ENCODE data around the gene INAFM2. TPM values are rescaled to one million over a fixed set of nuclear protein-coding genes. Genes with fewer than 3 reads are reported as not detected.

Gene INAFM2
- total and polyA plus RNA-seq, 2 donors (not counting 3 experiments of a cell fraction or from before 2014, with no cell fraction given): 10.4 to 24.1 TPM

DNA sequence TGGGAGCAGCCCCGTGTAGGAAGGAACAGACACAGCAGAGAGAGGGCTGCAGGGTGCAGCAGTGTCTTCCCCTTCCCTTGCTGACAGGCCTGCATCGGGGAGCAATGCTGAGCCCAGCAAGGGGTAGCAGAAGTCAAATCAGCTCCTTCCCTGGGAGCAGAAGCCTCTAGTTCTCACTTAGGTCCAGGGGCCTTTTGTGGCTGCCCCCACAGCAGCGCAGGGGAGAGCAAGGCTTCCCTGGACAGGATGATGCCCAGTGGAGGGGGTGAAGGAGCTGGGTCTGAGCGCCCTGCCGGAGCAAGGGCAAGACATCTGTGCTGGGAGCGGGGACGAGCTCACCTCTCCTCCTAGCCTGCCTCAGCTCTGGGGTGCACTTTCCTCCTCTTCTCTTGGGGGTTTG is 16.6 kb upstream of the INAFM2 start:
- Histone ChIP-seq H4K20me1 (replicated peaks; ENCODE audit: control insufficient read depth, extremely low read depth, insufficient read depth, low read length) (no peaks in the 10 kb centered on the region), H3K27ac (ENCODE audit: insufficient read depth, low read depth, low read length) (no peak overlapping the region), H3K9ac (replicated peaks; ENCODE audit: extremely low read depth, insufficient read depth, low read length) (no peak overlapping the region), H3K4me3 (replicated peaks in 1 of 3; ENCODE audit: insufficient read depth in 1 of 3, low read depth in 1 of 3, low read length in 3 of 3) (no peak overlapping the region), H3K9me1 (replicated peaks; ENCODE audit: control insufficient read depth, extremely low read depth, insufficient read depth, low read length) (no peaks in the 10 kb centered on the region), H2AFZ (ENCODE audit: low read depth, low read length) (no peak overlapping the region), H3K36me3 (ENCODE audit: control insufficient read depth in 2 of 2, extremely low read depth in 1 of 2, insufficient read depth in 2 of 2, low read length in 2 of 2) (no peaks in the 10 kb centered on the region), H3K9me3 (replicated peaks; ENCODE audit: control insufficient read depth, insufficient read depth, low read length) (no peaks in the 10 kb centered on the region), H3K4me1 (ENCODE audit: control insufficient read depth, extremely low read depth, insufficient read depth, low read length) (no peaks in the 10 kb centered on the region), H3K4me2 (ENCODE audit: insufficient read depth, low read length) (no peak overlapping the region), H3K79me2 (ENCODE audit: control insufficient read depth, insufficient read depth, low read length) (no peaks in the 10 kb centered on the region), H3K27me3 (ENCODE audit: control insufficient read depth in 2 of 2, insufficient read depth in 2 of 2, low read length in 2 of 2) (peaks cover 4 to 5% of the 10 kb centered on the region in 2 experiments)
- intact Hi-C loops (cut with micrococcal nuclease): no loop called here
- dilution Hi-C loops (cut with MboI; ENCODE audit: extremely low pct_ligation_motif_present, low sequenced_read_pairs): no loop called here
- DNase-seq (ENCODE audit: low read depth, low spot score): no peak
- BruUV-seq (replicated peaks): no TSS peak
- FAIRE-seq: no peak
- ChIA-PET POLR2A (no interaction called here), CTCF (interaction anchor here (1.1 to 12.8 kb wide), 9 partner anchors 13 to 90 kb away, joined by 4 to 403 read pairs (median 12); partner anchors contain the start of genes ANKRD63 and INAFM2)
- TF ChIP-seq JUN (IDR thresholded peaks at IDR 0.05; ENCODE audit: borderline replicate concordance, insufficient read depth, insufficient read length, low read depth): no peak
- TF ChIP-seq, protein P1, sequence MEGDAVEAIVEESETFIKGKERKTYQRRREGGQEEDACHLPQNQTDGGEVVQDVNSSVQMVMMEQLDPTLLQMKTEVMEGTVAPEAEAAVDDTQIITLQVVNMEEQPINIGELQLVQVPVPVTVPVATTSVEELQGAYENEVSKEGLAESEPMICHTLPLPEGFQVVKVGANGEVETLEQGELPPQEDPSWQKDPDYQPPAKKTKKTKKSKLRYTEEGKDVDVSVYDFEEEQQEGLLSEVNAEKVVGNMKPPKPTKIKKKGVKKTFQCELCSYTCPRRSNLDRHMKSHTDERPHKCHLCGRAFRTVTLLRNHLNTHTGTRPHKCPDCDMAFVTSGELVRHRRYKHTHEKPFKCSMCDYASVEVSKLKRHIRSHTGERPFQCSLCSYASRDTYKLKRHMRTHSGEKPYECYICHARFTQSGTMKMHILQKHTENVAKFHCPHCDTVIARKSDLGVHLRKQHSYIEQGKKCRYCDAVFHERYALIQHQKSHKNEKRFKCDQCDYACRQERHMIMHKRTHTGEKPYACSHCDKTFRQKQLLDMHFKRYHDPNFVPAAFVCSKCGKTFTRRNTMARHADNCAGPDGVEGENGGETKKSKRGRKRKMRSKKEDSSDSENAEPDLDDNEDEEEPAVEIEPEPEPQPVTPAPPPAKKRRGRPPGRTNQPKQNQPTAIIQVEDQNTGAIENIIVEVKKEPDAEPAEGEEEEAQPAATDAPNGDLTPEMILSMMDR (IDR thresholded peaks at IDR 0.05; ENCODE audit: extremely low read depth in 1 of 2, insufficient read depth in 1 of 2, low read depth in 1 of 2, low read length in 2 of 2): no peak
- TF ChIP-seq POLR2AphosphoS5 (IDR thresholded peaks at IDR 0.05; ENCODE audit: insufficient read depth, low read depth, low read length): no peak
- TF ChIP-seq POLR2A (IDR thresholded peaks at IDR 0.05; ENCODE audit: low read depth, low read length): no peak
- TF ChIP-seq FOS (IDR thresholded peaks at IDR 0.05; ENCODE audit: borderline replicate concordance, insufficient read depth, low read length): no peak
- no peak for TF ChIP-seq GATA2 (IDR thresholded peaks at IDR 0.05; ENCODE audit: insufficient read depth, insufficient read length, low read depth, low read length)
- TF ChIP-seq EZH2 (IDR thresholded peaks at IDR 0.05; ENCODE audit: borderline replicate concordance, low read depth, low read length, severe bottlenecking): no peak
- no peak for TF ChIP-seq MYC (IDR thresholded peaks at IDR 0.05; ENCODE audit: low read depth, low read length)
- TF ChIP-seq, protein P2, sequence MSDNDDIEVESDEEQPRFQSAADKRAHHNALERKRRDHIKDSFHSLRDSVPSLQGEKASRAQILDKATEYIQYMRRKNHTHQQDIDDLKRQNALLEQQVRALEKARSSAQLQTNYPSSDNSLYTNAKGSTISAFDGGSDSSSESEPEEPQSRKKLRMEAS (IDR thresholded peaks at IDR 0.05; ENCODE audit: insufficient read depth, insufficient read length): no peak
